Panc1 (cell line): ENCODE measurements around the gene MACROD1. TPM values are rescaled to one million over a fixed set of nuclear protein-coding genes. Genes with fewer than 3 reads are reported as not detected.

Experiments used
- ATAC-seq: fragments of 200-7000 bp; cut with Tn5 transposase; 2 replicates; pipeline ENCODE4 v1.9.1; 2020; ENCODE audit warnings: mild to moderate bottlenecking, moderate library complexity
- BruUV-seq: library from RNA; stranded (reverse); fragments of 400-500 nt; replicated peaks from 2 replicates; lab custom pipeline; 2021; lab: Mats Ljungman, UMichigan
- CTCF ChIA-PET: fragments of 300-600 bp; sonication (Branson Sonifier 250); formaldehyde crosslinking; loops from one replicate; lab custom pipeline; 2022; ENCODE audit warnings: antibody characterized with exemption; lab: Charles Lee
- POLR2A ChIA-PET: fragments of 300-600 bp; sonication (Branson Sonifier 250); formaldehyde crosslinking; loops from one replicate; lab custom pipeline; 2022; ENCODE audit warnings: antibody characterized with exemption; lab: Charles Lee
- DNase-seq: peaks from one replicate; pipeline ENCODE4 v3.0.0-alpha.2; 2010; ENCODE audit warnings: low read depth, low spot score
- H3K27ac ChIP-seq: 2 replicates; pipeline ENCODE4 v1.5.1; 2011; ENCODE audit warnings: mild to moderate bottlenecking, low read length, inconsistent platforms
- H3K27me3 ChIP-seq: fragments of 200-500 bp; sonication (Bioruptor generic); 2 replicates; pipeline ENCODE4 v1.6.0; 2014; ENCODE audit warnings: low read length, inconsistent platforms; ENCODE audit not compliant: control insufficient read depth, insufficient read depth
- H3K36me3 ChIP-seq: fragments of 200-500 bp; sonication (Bioruptor generic); 2 replicates; pipeline ENCODE4 v1.5.1; 2014; ENCODE audit warnings: inconsistent platforms, mild to moderate bottlenecking, low read length, moderate library complexity; ENCODE audit not compliant: control insufficient read depth, insufficient read depth
- H3K4me1 ChIP-seq: 2 replicates; pipeline ENCODE4 v1.5.1; 2011; ENCODE audit warnings: inconsistent platforms, mild to moderate bottlenecking, low read length, moderate library complexity; ENCODE audit not compliant: control insufficient read depth, insufficient read depth
- H3K4me3 ChIP-seq, 2 experiments: 2 replicates each; pipeline ENCODE4 v1.5.1; 2011 to 2012; ENCODE audit warnings: low read depth in 2 of 2, low read length in 2 of 2, mild to moderate bottlenecking in 2 of 2, inconsistent platforms in 1 of 2, moderate library complexity in 1 of 2
- H3K9me3 ChIP-seq: fragments of 200-500 bp; sonication (Bioruptor generic); 2 replicates; pipeline ENCODE4 v1.5.1; 2014; ENCODE audit warnings: low read depth, mild to moderate bottlenecking, inconsistent platforms, low read length, moderate library complexity; ENCODE audit not compliant: control insufficient read depth, insufficient read depth
- POLR2AphosphoS5 ChIP-seq: IDR thresholded peaks from 2 replicates; pipeline ENCODE4 v1.6.1; 2012; ENCODE audit warnings: mild to moderate bottlenecking, low read depth, low read length, moderate library complexity
- SIN3A ChIP-seq: IDR thresholded peaks from 2 replicates; pipeline ENCODE4 v1.6.1; 2012; ENCODE audit warnings: low read depth, mild to moderate bottlenecking, low read length, moderate library complexity, borderline replicate concordance; ENCODE audit not compliant: insufficient read depth
- TCF7L2 ChIP-seq: IDR thresholded peaks from 2 replicates; pipeline ENCODE4 v1.6.1; 2011; ENCODE audit warnings: mild to moderate bottlenecking, low read depth, low read length, inconsistent platforms
- in situ Hi-C: cut with HindIII; loops from 2 replicates; pipeline ENCODE4 v1.10.0; 2016; ENCODE audit warnings: low sequenced_read_pairs, low pct_unique_long_range_greater_than_20kb
- intact Hi-C: fragments of 100-400 bp; cut with micrococcal nuclease; formaldehyde crosslinking; loops from one replicate; pipeline ENCODE4 v1.10.0; 2022; ENCODE audit not compliant: unreplicated experiment
- total RNA-seq: library from RNA; stranded (reverse); gene quantifications from one replicate; pipeline ENCODE4 v1.2.1, GENCODE V29; 2021; ENCODE audit not compliant: unreplicated experiment
- TF ChIP-seq, protein P1 (sequence below), 2 experiments: IDR thresholded peaks; 2 replicates each; pipeline ENCODE4 v1.6.1; 2011 to 2012; ENCODE audit warnings: low read depth in 2 of 2, control low read depth in 1 of 2, low read length in 1 of 2, mild to moderate bottlenecking in 1 of 2, moderate library complexity in 1 of 2; ENCODE audit not compliant: insufficient read depth in 1 of 2
- TF ChIP-seq, protein P2 (sequence below): fragments of 450-650 bp; IDR thresholded peaks from 2 replicates; pipeline ENCODE4 v1.5.1; 2017; ENCODE audit warnings: mild to moderate bottlenecking

Gene MACROD1
- total RNA-seq, 1 experiment from 2014 or later: 16.8 TPM

DNA sequence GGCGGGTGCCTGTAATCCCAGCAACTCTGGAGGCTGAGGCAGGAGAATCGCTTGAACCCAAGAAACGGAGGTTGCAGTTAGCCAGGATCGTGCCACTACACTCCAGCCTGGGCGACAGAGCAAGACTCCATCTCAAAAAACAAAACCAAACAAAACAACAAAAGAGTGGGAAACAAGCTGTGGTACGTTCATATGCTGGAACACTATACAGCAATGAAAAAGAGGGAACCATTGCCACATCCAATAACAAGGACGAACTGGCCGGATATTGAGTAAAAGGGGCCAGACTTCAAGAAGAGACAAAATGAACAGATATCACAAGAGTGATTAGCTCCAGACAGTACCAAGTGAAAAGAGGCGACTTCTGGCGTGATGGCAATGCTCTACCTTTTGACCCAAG is 4.9 kb downstream of the MACROD1 start:
- Histone ChIP-seq H3K4me1 (peaks cover 11% of the 10 kb centered on the region), H3K9me3 (no peaks in the 10 kb centered on the region), H3K4me3 (no peak overlapping the region), H3K36me3 (no peaks in the 10 kb centered on the region), H3K27ac (no peak overlapping the region), H3K27me3 (no peaks in the 10 kb centered on the region)
- BruUV-seq: no TSS peak
- in situ Hi-C loops (no loop called here), intact Hi-C loops (no loop called here)
- TF ChIP-seq SIN3A: no peak
- no peak for TF ChIP-seq TCF7L2
- TF ChIP-seq, protein P1, sequence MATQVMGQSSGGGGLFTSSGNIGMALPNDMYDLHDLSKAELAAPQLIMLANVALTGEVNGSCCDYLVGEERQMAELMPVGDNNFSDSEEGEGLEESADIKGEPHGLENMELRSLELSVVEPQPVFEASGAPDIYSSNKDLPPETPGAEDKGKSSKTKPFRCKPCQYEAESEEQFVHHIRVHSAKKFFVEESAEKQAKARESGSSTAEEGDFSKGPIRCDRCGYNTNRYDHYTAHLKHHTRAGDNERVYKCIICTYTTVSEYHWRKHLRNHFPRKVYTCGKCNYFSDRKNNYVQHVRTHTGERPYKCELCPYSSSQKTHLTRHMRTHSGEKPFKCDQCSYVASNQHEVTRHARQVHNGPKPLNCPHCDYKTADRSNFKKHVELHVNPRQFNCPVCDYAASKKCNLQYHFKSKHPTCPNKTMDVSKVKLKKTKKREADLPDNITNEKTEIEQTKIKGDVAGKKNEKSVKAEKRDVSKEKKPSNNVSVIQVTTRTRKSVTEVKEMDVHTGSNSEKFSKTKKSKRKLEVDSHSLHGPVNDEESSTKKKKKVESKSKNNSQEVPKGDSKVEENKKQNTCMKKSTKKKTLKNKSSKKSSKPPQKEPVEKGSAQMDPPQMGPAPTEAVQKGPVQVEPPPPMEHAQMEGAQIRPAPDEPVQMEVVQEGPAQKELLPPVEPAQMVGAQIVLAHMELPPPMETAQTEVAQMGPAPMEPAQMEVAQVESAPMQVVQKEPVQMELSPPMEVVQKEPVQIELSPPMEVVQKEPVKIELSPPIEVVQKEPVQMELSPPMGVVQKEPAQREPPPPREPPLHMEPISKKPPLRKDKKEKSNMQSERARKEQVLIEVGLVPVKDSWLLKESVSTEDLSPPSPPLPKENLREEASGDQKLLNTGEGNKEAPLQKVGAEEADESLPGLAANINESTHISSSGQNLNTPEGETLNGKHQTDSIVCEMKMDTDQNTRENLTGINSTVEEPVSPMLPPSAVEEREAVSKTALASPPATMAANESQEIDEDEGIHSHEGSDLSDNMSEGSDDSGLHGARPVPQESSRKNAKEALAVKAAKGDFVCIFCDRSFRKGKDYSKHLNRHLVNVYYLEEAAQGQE (IDR thresholded peaks at IDR 0.05; ENCODE audit: insufficient read depth in 1 of 2, low read depth in 2 of 2, low read length in 1 of 2): no peak
- no peak for TF ChIP-seq POLR2AphosphoS5
- TF ChIP-seq, protein P2, sequence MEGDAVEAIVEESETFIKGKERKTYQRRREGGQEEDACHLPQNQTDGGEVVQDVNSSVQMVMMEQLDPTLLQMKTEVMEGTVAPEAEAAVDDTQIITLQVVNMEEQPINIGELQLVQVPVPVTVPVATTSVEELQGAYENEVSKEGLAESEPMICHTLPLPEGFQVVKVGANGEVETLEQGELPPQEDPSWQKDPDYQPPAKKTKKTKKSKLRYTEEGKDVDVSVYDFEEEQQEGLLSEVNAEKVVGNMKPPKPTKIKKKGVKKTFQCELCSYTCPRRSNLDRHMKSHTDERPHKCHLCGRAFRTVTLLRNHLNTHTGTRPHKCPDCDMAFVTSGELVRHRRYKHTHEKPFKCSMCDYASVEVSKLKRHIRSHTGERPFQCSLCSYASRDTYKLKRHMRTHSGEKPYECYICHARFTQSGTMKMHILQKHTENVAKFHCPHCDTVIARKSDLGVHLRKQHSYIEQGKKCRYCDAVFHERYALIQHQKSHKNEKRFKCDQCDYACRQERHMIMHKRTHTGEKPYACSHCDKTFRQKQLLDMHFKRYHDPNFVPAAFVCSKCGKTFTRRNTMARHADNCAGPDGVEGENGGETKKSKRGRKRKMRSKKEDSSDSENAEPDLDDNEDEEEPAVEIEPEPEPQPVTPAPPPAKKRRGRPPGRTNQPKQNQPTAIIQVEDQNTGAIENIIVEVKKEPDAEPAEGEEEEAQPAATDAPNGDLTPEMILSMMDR: no peak
- ATAC-seq: no peak
- no peak for DNase-seq
- POLR2A ChIA-PET: no interaction called here
- CTCF ChIA-PET: no interaction called here

DNA sequence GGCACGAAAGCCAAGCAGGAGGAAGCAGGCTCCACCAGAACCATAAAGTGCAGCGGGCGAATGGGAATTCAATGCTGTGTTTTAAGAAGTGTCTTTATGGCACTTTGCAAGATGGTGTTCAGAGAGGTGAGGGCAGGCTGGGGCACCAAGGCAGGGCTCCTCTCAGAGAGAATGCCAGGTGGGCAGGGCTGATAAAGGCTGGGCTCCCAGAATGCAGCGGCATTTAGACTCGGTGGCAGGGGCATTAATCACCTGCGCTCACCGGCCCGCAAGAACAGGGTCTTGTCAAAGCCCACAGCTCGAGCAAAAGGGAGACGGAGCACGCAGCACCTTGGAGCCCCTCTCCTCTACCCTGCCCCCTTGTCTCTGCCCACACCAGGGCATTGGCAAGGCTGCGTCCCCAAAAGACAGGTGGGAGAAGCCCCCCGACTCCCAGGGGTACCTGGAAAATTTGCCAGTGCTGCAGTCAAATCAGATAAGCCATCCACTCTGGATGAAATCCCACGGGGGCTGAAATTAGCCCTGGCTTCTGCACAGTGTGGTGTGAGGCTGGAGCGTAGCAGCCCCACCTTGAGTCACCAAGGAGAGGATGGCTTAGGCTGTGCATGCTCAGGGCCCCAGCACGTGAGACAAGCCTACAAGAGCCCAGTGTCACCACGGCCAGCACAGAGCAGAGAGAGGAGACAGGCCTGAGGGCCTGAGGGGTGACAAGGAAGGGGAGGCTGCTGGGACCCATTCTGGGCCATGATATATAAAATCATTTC is 8.1 kb downstream of the MACROD1 start:
- no peaks in the 10 kb centered on the region for H3K36me3 ChIP-seq
- TF ChIP-seq, protein P2: no peak
- intact Hi-C loops: loop anchor here (10.0 kb wide), 1 partner anchor 323 kb away; the partner anchor contains the start of gene MARK2
- DNase-seq (no peak), ATAC-seq (no peak)
- BruUV-seq: no TSS peak
- CTCF ChIA-PET: no interaction called here
- no peaks in the 10 kb centered on the region for H3K27me3 ChIP-seq
- no peak overlapping the region for H3K27ac ChIP-seq
- in situ Hi-C loops: no loop called here
- no peak overlapping the region for H3K4me3 ChIP-seq
- POLR2A ChIA-PET: no interaction called here
- H3K4me1 ChIP-seq: peaks cover 5% of the 10 kb centered on the region; the same call in 1 of the 2 replicates
- H3K9me3 ChIP-seq: no peaks in the 10 kb centered on the region
